ENCODE measurements around the gene CHRM1. TPM values are rescaled to one million over a fixed set of nuclear protein-coding genes. Genes with fewer than 3 reads are reported as not detected.

CHRM1 gene, protein sequence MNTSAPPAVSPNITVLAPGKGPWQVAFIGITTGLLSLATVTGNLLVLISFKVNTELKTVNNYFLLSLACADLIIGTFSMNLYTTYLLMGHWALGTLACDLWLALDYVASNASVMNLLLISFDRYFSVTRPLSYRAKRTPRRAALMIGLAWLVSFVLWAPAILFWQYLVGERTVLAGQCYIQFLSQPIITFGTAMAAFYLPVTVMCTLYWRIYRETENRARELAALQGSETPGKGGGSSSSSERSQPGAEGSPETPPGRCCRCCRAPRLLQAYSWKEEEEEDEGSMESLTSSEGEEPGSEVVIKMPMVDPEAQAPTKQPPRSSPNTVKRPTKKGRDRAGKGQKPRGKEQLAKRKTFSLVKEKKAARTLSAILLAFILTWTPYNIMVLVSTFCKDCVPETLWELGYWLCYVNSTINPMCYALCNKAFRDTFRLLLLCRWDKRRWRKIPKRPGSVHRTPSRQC
- total RNA-seq = not detected

DNA sequence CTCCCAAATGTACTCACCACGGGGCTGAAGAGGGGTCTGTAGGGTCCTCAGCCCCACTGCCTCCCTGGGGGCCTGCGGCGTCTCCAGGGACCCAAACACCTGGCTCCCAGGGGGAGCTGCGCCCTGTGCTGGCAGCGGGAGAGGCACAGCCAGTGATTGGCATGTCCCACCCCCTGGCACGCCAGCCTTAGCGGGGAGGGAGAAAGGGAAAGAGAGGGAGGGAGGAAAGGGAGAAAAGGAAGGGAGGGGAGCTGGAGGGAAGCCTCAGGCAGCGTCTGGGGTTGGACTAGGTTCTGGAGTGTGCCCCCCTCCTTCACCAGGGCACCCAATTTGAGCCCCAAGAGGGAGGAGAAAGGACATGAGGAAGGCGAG is at the start of gene CHRM1:
Gene CHRM1 (minus strand): TSS at position 163 of the 372 bp plus-strand sequence. CDS start 10,263 bp downstream, outside the sequence.
- peaks cover 0 to 58% of the 10 kb centered on the region in 2 donors for H3K27me3 ChIP-seq
- H3K36me3 ChIP-seq = no peaks in the 10 kb centered on the region
- TF ChIP-seq POLR2A (IDR thresholded peaks at IDR 0.05) (no peak), EP300 (IDR thresholded peaks at IDR 0.05) (no peak)
- TF ChIP-seq, protein P1, sequence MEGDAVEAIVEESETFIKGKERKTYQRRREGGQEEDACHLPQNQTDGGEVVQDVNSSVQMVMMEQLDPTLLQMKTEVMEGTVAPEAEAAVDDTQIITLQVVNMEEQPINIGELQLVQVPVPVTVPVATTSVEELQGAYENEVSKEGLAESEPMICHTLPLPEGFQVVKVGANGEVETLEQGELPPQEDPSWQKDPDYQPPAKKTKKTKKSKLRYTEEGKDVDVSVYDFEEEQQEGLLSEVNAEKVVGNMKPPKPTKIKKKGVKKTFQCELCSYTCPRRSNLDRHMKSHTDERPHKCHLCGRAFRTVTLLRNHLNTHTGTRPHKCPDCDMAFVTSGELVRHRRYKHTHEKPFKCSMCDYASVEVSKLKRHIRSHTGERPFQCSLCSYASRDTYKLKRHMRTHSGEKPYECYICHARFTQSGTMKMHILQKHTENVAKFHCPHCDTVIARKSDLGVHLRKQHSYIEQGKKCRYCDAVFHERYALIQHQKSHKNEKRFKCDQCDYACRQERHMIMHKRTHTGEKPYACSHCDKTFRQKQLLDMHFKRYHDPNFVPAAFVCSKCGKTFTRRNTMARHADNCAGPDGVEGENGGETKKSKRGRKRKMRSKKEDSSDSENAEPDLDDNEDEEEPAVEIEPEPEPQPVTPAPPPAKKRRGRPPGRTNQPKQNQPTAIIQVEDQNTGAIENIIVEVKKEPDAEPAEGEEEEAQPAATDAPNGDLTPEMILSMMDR (IDR thresholded peaks at IDR 0.05) = no peak
- H3K4me3 ChIP-seq = no peak within 1 kb of the TSS
- 26 to 36% methylated on average over 9 of the region's 9 CpGs for WGBS, 2 donors
- H3K9me3 ChIP-seq = peaks cover 0 to 8% (median 0%) of the 10 kb centered on the region in 4 donors
- DNase-seq (ENCODE audit: low spot score in 2 of 2) = no peak
- peaks cover 0 to 38% (median 17%) of the 10 kb centered on the region in 4 donors for H3K4me1 ChIP-seq
- H3K27ac ChIP-seq = no peak within 1 kb of the TSS

DNA sequence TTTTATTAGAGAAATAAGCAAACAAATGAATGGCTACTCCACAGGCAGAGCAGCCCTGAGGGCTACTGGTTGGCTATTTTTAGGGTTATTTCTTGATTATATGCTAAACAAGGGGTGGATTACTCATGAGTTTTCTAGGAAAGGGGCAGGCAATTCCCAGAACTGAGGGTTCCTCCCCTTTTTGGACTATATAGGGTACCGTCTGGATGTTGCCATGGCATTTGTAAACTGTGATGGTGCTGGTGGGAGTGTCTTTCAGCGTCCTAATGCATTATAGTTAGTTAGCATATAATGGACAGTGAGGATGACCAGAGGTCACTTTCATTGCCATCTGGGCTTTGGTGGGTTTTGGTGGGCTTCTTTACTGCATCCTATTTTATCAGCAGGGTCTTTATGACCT is 44.4 kb upstream of the CHRM1 start:
- no peak overlapping the region for H3K27ac ChIP-seq
- no peaks in the 10 kb centered on the region for H3K4me1 ChIP-seq
- H3K9me3 ChIP-seq = no peaks in the 10 kb centered on the region
- H3K36me3 ChIP-seq = no peaks in the 10 kb centered on the region
- no peak overlapping the region for H3K4me3 ChIP-seq
- no peak for TF ChIP-seq POLR2A (IDR thresholded peaks at IDR 0.05)
- TF ChIP-seq EP300 (IDR thresholded peaks at IDR 0.05) = no peak
- TF ChIP-seq, protein P1 (IDR thresholded peaks at IDR 0.05) = no peak
- no peak for DNase-seq (ENCODE audit: low spot score in 2 of 2)
- no peaks in the 10 kb centered on the region for H3K27me3 ChIP-seq
- WGBS, 2 donors = 33 to 55% methylated on average over 2 of the region's 2 CpGs

DNA sequence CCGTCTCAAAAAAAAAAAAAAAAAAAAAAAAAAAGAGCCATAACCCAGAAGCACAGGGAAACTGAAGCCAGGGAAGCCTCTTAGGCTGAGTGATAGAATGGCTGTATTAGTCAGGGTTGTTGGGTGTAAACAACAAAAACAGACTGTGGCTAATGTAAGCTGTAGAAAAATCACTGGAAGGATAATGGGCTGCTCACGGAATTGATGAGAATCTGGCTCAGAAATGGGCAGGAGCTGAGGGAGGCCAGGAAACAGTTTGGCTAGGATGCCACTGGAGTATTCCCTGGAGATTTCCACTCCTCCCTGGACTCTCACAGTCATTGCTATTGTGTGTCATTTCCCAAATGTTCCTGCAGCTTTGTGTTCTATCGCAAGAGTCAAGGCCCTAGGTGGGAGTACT is 41.2 kb upstream of the CHRM1 start:
- no peak overlapping the region for H3K27ac ChIP-seq
- H3K36me3 ChIP-seq = no peaks in the 10 kb centered on the region
- H3K9me3 ChIP-seq = no peaks in the 10 kb centered on the region
- H3K4me1 ChIP-seq = peaks cover 0 to 14% (median 0%) of the 10 kb centered on the region in 4 donors
- TF ChIP-seq POLR2A (IDR thresholded peaks at IDR 0.05) = no peak
- no peak for TF ChIP-seq EP300 (IDR thresholded peaks at IDR 0.05)
- TF ChIP-seq, protein P1 (IDR thresholded peaks at IDR 0.05) = no peak
- no peaks in the 10 kb centered on the region for H3K27me3 ChIP-seq
- 55 to 69% methylated on average over 3 of the region's 3 CpGs for WGBS, 2 donors
- no peak overlapping the region for H3K4me3 ChIP-seq
- no peak for DNase-seq (ENCODE audit: low spot score in 2 of 2)

DNA sequence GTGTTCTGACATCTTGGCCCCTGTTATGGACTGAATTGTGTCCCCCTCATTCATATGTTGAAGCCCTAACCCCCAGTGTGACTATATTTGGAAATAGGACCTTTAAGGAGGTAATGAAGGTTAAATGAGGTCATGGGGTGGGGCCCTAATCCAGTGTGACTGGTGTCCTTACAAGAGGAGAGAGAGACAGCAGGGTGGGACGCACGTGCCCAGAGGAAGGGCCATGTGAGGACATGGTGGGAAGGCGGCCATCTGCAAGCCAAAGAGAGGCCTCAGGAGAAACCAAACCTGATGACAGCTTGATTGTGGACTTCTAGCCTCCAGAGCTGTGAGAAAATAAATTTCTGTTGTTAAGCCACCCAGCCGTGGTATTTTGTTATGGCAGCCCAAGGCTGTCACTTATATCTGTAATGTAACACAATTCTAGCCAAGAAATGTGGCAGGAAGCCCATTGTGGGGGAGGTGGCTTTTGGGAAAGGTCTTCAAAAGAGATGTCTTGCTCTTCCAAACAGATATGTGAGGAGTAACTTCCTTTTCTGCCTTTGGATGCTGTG is 39.9 kb upstream of the CHRM1 start:
- TF ChIP-seq EP300 (IDR thresholded peaks at IDR 0.05) (no peak), POLR2A (IDR thresholded peaks at IDR 0.05) (no peak)
- TF ChIP-seq, protein P1 (IDR thresholded peaks at IDR 0.05) = no peak
- Histone ChIP-seq H3K4me3 (no peak overlapping the region), H3K4me1 (peaks cover 0 to 14% (median 0%) of the 10 kb centered on the region in 4 donors), H3K27me3 (no peaks in the 10 kb centered on the region), H3K9me3 (no peaks in the 10 kb centered on the region), H3K27ac (no peak overlapping the region), H3K36me3 (no peaks in the 10 kb centered on the region)
- no peak for DNase-seq (ENCODE audit: low spot score in 2 of 2)
- 81 to 82% methylated on average over 4 of the region's 4 CpGs for WGBS, 2 donors

DNA sequence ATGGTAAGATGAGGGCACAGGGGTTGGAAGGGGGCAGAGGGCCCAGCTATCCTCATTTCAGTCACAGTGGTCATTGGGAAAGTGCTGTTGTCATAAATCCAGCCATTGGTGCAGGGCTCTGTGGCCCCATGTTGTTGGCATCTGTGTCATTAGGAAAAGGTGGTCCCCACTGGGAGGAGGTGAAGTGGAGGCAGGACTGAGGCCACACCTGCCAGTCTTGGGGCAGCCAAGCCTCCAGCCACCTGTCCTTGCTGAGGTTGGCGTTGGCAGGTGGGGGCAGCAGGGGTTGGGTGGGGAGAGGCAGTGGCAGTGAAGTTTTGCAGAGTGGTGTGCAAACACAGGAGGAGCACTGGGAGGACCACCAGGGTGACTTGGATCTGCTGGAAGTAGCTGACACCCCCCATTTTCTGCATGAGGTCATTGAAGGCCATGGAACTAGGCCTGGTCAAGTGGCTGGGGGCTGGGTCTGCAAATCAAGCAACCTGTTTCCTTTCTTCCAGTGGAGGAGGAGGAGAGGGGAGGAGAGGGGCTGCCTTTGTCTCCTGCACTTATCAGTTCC is 38.3 kb upstream of the CHRM1 start:
- no peaks in the 10 kb centered on the region for H3K36me3 ChIP-seq
- no peaks in the 10 kb centered on the region for H3K9me3 ChIP-seq
- 89 to 93% methylated on average over 1 of the region's 1 CpG for WGBS, 2 donors
- H3K4me3 ChIP-seq = no peak overlapping the region
- H3K27ac ChIP-seq = no peak overlapping the region
- TF ChIP-seq, protein P1 (IDR thresholded peaks at IDR 0.05) = no peak
- TF ChIP-seq EP300 (IDR thresholded peaks at IDR 0.05) = no peak
- H3K27me3 ChIP-seq = no peaks in the 10 kb centered on the region
- no peak for DNase-seq (ENCODE audit: low spot score in 2 of 2)
- H3K4me1 ChIP-seq = peaks cover 0 to 14% (median 0%) of the 10 kb centered on the region in 4 donors

Measured in tibial nerve (tissue), 4 donors.